Measurements from ENCODE around the gene GSN.

GSN gene

GRCh38 chr9:121303456-121304451, 35.8 kb downstream of the GSN start:
- TF ChIP-seq CTCF (IDR thresholded peaks at IDR 0.05; ENCODE audit: insufficient read depth, low read length, missing control alignments) = no peak
- ChIA-PET CTCF (interaction anchor here (1.2 to 16.9 kb wide), 6 partner anchors 14 to 95 kb away, joined by 3 to 231 read pairs (median 9); no protein-coding TSS in a partner anchor), POLR2A (no interaction called here)
- H3K4me3 ChIP-seq (ENCODE audit: low read depth, low read length) = no peak overlapping the region
- DNase-seq (ENCODE audit: low read depth, low spot score) = no peak

GRCh38 chr9:121304707-121305106, 36.7 kb downstream of the GSN start:
- ChIA-PET POLR2A (no interaction called here), CTCF (interaction anchor here (1.2 to 16.9 kb wide), 8 partner anchors 13 to 94 kb away, joined by 3 to 231 read pairs (median 8); no protein-coding TSS in a partner anchor)
- TF ChIP-seq CTCF (IDR thresholded peaks at IDR 0.05; ENCODE audit: insufficient read depth, low read length, missing control alignments) = no peak
- no peak overlapping the region for H3K4me3 ChIP-seq (ENCODE audit: low read depth, low read length)
- DNase-seq (ENCODE audit: low read depth, low spot score) = no peak

GRCh38 chr9:121305269-121305994, 37.5 kb downstream of the GSN start:
- POLR2A ChIA-PET = no interaction called here
- no peak overlapping the region for H3K4me3 ChIP-seq (ENCODE audit: low read depth, low read length)
- CTCF ChIA-PET = interaction anchor here (0.9 to 16.9 kb wide), 10 partner anchors 11 to 158 kb away, joined by 3 to 231 read pairs (median 6); no protein-coding TSS in a partner anchor
- no peak for TF ChIP-seq CTCF (IDR thresholded peaks at IDR 0.05; ENCODE audit: insufficient read depth, low read length, missing control alignments)
- no peak for DNase-seq (ENCODE audit: low read depth, low spot score)

- no peak for DNase-seq (ENCODE audit: low read depth, low spot score)
- no peak for TF ChIP-seq CTCF (IDR thresholded peaks at IDR 0.05; ENCODE audit: insufficient read depth, low read length, missing control alignments)
- H3K4me3 ChIP-seq (ENCODE audit: low read depth, low read length) = no peak overlapping the region
- POLR2A ChIA-PET = no interaction called here
- CTCF ChIA-PET = interaction anchor here (1.6 to 16.9 kb wide), 4 partner anchors 9 to 95 kb away, joined by 5 to 231 read pairs (median 16); no protein-coding TSS in a partner anchor
Measured at GRCh38 chr9:121307976-121308375, 40.0 kb downstream of the GSN start.

- POLR2A ChIA-PET = no interaction called here
- CTCF ChIA-PET = interaction anchor here (1.0 to 16.9 kb wide), 5 partner anchors 9 to 96 kb away, joined by 3 to 231 read pairs (median 5); no protein-coding TSS in a partner anchor
- no peak overlapping the region for H3K4me3 ChIP-seq (ENCODE audit: low read depth, low read length)
- no peak for TF ChIP-seq CTCF (IDR thresholded peaks at IDR 0.05; ENCODE audit: insufficient read depth, low read length, missing control alignments)
- DNase-seq (ENCODE audit: low read depth, low spot score) = no peak
Measured at GRCh38 chr9:121308765-121309164, 40.8 kb downstream of the GSN start.
